Measurements from ENCODE around the gene HDAC9.

GRCh38 chr7:19026888-19027287 is 531.3 kb downstream of the HDAC9 start:
- no peak for TF ChIP-seq CTCF (IDR thresholded peaks at IDR 0.05; ENCODE audit: insufficient read depth, low read depth, low read length)
- no peak for TF ChIP-seq EZH2 (IDR thresholded peaks at IDR 0.05; ENCODE audit: insufficient read depth, low read length)

All from astrocyte (in vitro differentiated cells and primary cell).